ENCODE results near the gene LYAR. TPM values are rescaled to one million over a fixed set of nuclear protein-coding genes. Genes with fewer than 3 reads are reported as not detected.
A peak's percentile ranks its signal among the peaks of the same experiment; 100 is the strongest.

The LYAR gene
- total and polyA plus RNA-seq, 2 experiments from 2014 or later = 44.0 to 105 TPM

DNA sequence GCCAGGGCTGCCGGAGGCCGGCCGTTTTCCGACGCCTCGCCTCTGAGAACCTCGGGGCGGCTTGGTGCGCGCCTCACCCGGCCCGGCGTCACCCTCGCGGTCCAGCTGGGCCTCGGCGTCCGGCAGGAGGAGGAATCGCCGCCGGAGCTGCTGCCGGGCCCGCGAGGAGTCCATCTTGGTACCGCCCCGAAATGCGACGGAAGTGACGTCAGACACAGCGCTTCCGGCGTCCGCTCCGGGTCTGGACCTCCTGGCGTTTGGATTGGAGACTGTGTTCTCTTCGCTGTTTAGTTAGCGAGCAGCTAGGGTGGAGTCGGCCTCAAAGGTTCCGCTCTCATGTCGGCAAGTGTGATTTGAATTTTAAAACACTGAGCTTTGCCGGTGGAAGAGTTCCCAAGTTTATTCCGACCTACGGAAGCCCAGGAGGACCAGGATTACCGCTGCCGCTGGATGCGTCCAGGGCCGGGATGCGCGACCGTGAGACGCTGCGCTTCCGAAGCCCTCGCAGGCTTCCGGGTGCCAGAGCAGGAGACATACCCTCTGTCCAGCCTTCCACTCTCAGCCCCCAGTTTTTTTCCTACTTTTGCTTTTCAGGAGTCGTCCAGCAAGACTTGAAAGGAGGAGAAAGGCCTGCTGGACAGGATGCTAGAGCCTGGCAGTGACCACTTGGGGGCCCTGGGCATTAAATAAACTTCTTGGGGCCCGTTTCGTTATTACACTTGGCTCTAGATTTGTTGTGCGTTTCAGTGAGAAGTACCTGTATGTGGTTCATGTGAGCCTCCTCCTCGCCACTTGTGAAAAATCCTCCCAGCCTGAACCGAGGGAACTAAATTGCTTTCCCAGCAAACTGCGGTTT, 41.7 kb downstream of the LYAR start, which contains the start of gene TMEM128:
TSS of gene TMEM128 (minus strand) at position 195 of the 856 bp plus-strand sequence. CDS start at position 174, 21 bp downstream.
- no peaks in the 10 kb centered on the region for H3K9me3 Mint-ChIP-seq
- Histone ChIP-seq H3K79me2 (replicated peaks; ENCODE audit: insufficient read depth) (peaks cover 4% of the 10 kb centered on the region), H3K4me1 (ENCODE audit: insufficient read depth) (peaks cover 7% of the 10 kb centered on the region), H3K27ac (ENCODE audit: low read depth) (peak within 1 kb of the TSS; percentile 88), H3K4me2 (peak within 1 kb of the TSS; percentile 94), H3K36me3 (ENCODE audit: insufficient read depth) (peaks cover 3% of the 10 kb centered on the region; the same call in 1 of the 2 replicates), H3K4me3 (peak within 1 kb of the TSS; percentile 89), H4K20me1 (replicated peaks; ENCODE audit: insufficient read depth) (no peaks in the 10 kb centered on the region), H3K27me3 (ENCODE audit: insufficient read depth) (peaks cover 9% of the 10 kb centered on the region; the same call in 1 of the 2 replicates), H3F3A (replicated peaks; ENCODE audit: low read depth) (0 out of 2 replicates have a peak, but pooled peaks cover 3% of the 10 kb centered on the region), H3K9me2 (ENCODE audit: insufficient read depth) (no peaks in the 10 kb centered on the region), H2AFZ (peak within 1 kb of the TSS; percentile 96)
- DNase-seq (ENCODE audit: low spot score) (peak; percentile 97), ATAC-seq (peak; percentile 93)
- H3K27me3 Mint-ChIP-seq (ENCODE audit: insufficient read depth, low read depth, poor library complexity) = peaks cover 3% of the 10 kb centered on the region
- H3K36me3 Mint-ChIP-seq (ENCODE audit: low read depth) = peaks cover 20% of the 10 kb centered on the region
- peak; percentile 89 for TF ChIP-seq POLR2AphosphoS5 (IDR thresholded peaks at IDR 0.05; ENCODE audit: low read depth)
- TF ChIP-seq, protein P1, sequence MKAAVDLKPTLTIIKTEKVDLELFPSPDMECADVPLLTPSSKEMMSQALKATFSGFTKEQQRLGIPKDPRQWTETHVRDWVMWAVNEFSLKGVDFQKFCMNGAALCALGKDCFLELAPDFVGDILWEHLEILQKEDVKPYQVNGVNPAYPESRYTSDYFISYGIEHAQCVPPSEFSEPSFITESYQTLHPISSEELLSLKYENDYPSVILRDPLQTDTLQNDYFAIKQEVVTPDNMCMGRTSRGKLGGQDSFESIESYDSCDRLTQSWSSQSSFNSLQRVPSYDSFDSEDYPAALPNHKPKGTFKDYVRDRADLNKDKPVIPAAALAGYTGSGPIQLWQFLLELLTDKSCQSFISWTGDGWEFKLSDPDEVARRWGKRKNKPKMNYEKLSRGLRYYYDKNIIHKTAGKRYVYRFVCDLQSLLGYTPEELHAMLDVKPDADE (IDR thresholded peaks at IDR 0.05) = peak; percentile 63
- peak; percentile 95 for TF ChIP-seq CREB1 (CRISPR knock-in tag; IDR thresholded peaks at IDR 0.05; ENCODE audit: low read depth)
- TF ChIP-seq, protein P2, sequence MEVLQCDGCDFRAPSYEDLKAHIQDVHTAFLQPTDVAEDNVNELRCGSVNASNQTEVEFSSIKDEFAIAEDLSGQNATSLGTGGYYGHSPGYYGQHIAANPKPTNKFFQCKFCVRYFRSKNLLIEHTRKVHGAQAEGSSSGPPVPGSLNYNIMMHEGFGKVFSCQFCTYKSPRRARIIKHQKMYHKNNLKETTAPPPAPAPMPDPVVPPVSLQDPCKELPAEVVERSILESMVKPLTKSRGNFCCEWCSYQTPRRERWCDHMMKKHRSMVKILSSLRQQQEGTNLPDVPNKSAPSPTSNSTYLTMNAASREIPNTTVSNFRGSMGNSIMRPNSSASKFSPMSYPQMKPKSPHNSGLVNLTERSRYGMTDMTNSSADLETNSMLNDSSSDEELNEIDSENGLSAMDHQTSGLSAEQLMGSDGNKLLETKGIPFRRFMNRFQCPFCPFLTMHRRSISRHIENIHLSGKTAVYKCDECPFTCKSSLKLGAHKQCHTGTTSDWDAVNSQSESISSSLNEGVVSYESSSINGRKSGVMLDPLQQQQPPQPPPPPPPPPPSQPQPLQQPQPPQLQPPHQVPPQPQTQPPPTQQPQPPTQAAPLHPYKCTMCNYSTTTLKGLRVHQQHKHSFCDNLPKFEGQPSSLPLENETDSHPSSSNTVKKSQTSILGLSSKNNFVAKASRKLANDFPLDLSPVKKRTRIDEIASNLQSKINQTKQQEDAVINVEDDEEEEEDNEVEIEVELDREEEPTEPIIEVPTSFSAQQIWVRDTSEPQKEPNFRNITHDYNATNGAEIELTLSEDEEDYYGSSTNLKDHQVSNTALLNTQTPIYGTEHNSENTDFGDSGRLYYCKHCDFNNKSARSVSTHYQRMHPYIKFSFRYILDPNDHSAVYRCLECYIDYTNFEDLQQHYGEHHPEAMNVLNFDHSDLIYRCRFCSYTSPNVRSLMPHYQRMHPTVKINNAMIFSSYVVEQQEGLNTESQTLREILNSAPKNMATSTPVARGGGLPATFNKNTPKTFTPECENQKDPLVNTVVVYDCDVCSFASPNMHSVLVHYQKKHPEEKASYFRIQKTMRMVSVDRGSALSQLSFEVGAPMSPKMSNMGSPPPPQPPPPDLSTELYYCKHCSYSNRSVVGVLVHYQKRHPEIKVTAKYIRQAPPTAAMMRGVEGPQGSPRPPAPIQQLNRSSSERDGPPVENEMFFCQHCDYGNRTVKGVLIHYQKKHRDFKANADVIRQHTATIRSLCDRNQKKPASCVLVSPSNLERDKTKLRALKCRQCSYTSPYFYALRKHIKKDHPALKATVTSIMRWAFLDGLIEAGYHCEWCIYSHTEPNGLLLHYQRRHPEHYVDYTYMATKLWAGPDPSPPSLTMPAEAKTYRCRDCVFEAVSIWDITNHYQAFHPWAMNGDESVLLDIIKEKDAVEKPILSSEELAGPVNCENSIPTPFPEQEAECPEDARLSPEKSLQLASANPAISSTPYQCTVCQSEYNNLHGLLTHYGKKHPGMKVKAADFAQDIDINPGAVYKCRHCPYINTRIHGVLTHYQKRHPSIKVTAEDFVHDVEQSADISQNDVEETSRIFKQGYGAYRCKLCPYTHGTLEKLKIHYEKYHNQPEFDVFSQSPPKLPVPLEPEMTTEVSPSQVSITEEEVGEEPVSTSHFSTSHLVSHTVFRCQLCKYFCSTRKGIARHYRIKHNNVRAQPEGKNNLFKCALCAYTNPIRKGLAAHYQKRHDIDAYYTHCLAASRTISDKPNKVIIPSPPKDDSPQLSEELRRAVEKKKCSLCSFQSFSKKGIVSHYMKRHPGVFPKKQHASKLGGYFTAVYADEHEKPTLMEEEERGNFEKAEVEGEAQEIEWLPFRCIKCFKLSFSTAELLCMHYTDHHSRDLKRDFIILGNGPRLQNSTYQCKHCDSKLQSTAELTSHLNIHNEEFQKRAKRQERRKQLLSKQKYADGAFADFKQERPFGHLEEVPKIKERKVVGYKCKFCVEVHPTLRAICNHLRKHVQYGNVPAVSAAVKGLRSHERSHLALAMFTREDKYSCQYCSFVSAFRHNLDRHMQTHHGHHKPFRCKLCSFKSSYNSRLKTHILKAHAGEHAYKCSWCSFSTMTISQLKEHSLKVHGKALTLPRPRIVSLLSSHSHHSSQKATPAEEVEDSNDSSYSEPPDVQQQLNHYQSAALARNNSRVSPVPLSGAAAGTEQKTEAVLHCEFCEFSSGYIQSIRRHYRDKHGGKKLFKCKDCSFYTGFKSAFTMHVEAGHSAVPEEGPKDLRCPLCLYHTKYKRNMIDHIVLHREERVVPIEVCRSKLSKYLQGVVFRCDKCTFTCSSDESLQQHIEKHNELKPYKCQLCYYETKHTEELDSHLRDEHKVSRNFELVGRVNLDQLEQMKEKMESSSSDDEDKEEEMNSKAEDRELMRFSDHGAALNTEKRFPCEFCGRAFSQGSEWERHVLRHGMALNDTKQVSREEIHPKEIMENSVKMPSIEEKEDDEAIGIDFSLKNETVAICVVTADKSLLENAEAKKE (CRISPR knock-in tag; IDR thresholded peaks at IDR 0.05) = no peak
- H3K4me3 Mint-ChIP-seq = peak within 1 kb of the TSS; percentile 91
- H3K27ac Mint-ChIP-seq = peak within 1 kb of the TSS; percentile 97
- peaks cover 11% of the 10 kb centered on the region for H3K4me1 Mint-ChIP-seq

Measured in GM23338 (cell line).